HepG2 (cell line): ENCODE data around the gene GABBR2.

Experiments
- CTCF ChIP-seq: sonication (generic); formaldehyde crosslinking; IDR thresholded peaks from 2 replicates; pipeline ENCODE4 v1.5.0; 2020; ENCODE audit warnings: mild to moderate bottlenecking, missing genetic modification reagents, moderate library complexity
- IKZF4 ChIP-seq: sonication (generic); formaldehyde crosslinking; IDR thresholded peaks from 2 replicates; pipeline ENCODE4 v1.5.1; 2020; ENCODE audit warnings: borderline replicate concordance, mild to moderate bottlenecking, low read depth, missing genetic modification reagents; ENCODE audit errors: not compliant biosample characterization
- JUNB ChIP-seq: sonication (generic); formaldehyde crosslinking; IDR thresholded peaks from 2 replicates; pipeline ENCODE4 v1.8.0; 2022; ENCODE audit warnings: missing genetic modification reagents, mild to moderate bottlenecking, borderline replicate concordance
- NFKB2 ChIP-seq: sonication (generic); formaldehyde crosslinking; IDR thresholded peaks from 2 replicates; pipeline ENCODE4 v1.4.0; 2020; ENCODE audit warnings: missing genetic modification reagents, borderline replicate concordance
- PHF8 ChIP-seq: sonication (generic); formaldehyde crosslinking; IDR thresholded peaks from 2 replicates; pipeline ENCODE4 v1.5.0; 2020; ENCODE audit warnings: missing genetic modification reagents
- POLR2A ChIP-seq, 2 experiments: IDR thresholded peaks; 2 replicates each; pipeline ENCODE4 v1.6.1; 2011; ENCODE audit warnings: low read depth in 2 of 2, low read length in 2 of 2, mild to moderate bottlenecking in 1 of 2, moderate library complexity in 1 of 2; ENCODE audit not compliant: insufficient read depth in 1 of 2
- YY1 ChIP-seq: IDR thresholded peaks from 2 replicates; pipeline ENCODE4 v1.6.1; 2011; ENCODE audit warnings: low read length, low read depth, moderate library complexity, mild to moderate bottlenecking; ENCODE audit not compliant: insufficient read depth, insufficient replicate concordance
- ZNF232 ChIP-seq: sonication (generic); formaldehyde crosslinking; IDR thresholded peaks from 2 replicates; pipeline ENCODE4 v1.4.0; 2020; ENCODE audit warnings: missing genetic modification reagents, borderline replicate concordance
- ZNF557 ChIP-seq: sonication (generic); formaldehyde crosslinking; IDR thresholded peaks from 2 replicates; pipeline ENCODE4 v1.4.0; 2020; ENCODE audit warnings: missing genetic modification reagents
- TF ChIP-seq, protein P1 (sequence below): sonication (generic); formaldehyde crosslinking; IDR thresholded peaks from 2 replicates; pipeline ENCODE4 v1.4.0; 2020; ENCODE audit warnings: mild to moderate bottlenecking, missing genetic modification reagents

- TF ChIP-seq ZNF232 (CRISPR knock-in tag) (no peak), NFKB2 (CRISPR knock-in tag) (no peak), CTCF (CRISPR knock-in tag) (no peak), YY1 (no peak), JUNB (CRISPR knock-in tag) (no peak), ZNF557 (CRISPR knock-in tag) (no peak), POLR2A (IDR thresholded peaks at IDR 0.05; ENCODE audit: insufficient read depth in 1 of 2, low read depth in 2 of 2, low read length in 2 of 2) (no peak), IKZF4 (CRISPR knock-in tag) (no peak), PHF8 (CRISPR knock-in tag) (no peak)
- TF ChIP-seq, protein P1, sequence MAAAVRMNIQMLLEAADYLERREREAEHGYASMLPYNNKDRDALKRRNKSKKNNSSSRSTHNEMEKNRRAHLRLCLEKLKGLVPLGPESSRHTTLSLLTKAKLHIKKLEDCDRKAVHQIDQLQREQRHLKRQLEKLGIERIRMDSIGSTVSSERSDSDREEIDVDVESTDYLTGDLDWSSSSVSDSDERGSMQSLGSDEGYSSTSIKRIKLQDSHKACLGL, result no peak
These were observed 299.0 kb downstream of the GABBR2 start for GRCh38 chr9:98409719-98410118.
